SK-MEL-5 (cell line): ENCODE results near the gene NFKBIE. TPM values are rescaled to one million over a fixed set of nuclear protein-coding genes. Genes with fewer than 3 reads are reported as not detected.
A peak's percentile ranks its signal among the peaks of the same experiment; 100 is the strongest.
"Not testable (repeated sequence)": the region's sequence is repeated elsewhere in the genome, so short reads cannot be mapped to it uniquely, and the experiment has no call there.

ENCODE experiments used
- DNase-seq: peaks from one replicate; pipeline ENCODE4 v3.0.0-alpha.2; 2016; ENCODE audit warnings: low read depth, low spot score
- in situ Hi-C: cut with HindIII; loops from 2 replicates; pipeline ENCODE4 v1.10.0; 2016; ENCODE audit warnings: low sequenced_read_pairs, high pct_unique_total_duplicates, low pct_unique_long_range_greater_than_20kb
- polyA plus RNA-seq, 2 experiments: library from polyadenylated mRNA; depleted of rRNA; stranded (reverse); fragments of >200 nt; gene quantifications; 2 replicates each; pipeline ENCODE4 v1.2.3, GENCODE V29; 2015
- total RNA-seq: library from RNA; depleted of rRNA; stranded (reverse); fragments of >200 nt; shearing (Covaris generic); gene quantifications from 2 replicates; pipeline ENCODE4 v1.2.3, GENCODE V29; 2014; rRNA removed

The NFKBIE gene
- total RNA-seq, result 11.6 and 12.5 TPM in 2 replicates
- polyA plus RNA-seq (2015; cell fraction: cytosol; rRNA removed), result 13.1 and 18.3 TPM in 2 replicates
- polyA plus RNA-seq (2015; cell fraction: nucleus; rRNA removed), result 7.1 and 15.4 TPM in 2 replicates

GRCh38 chr6:44265007-44265721 lies at the start of gene NFKBIE:
Gene NFKBIE (minus strand): TSS chr6:44265551. CDS start chr6:44265346, 205 bp downstream.
- in situ Hi-C loops, result no loop called here
- DNase-seq, result peak; percentile 87

- DNase-seq, in situ Hi-C loops: not testable (repeated sequence)
Measured at GRCh38 chr6:44314657-44315056, 49.3 kb upstream of the NFKBIE start.

- in situ Hi-C loops, result no loop called here
- DNase-seq, result peak; percentile 86
Measured at GRCh38 chr6:44312901-44313788, 47.8 kb upstream of the NFKBIE start, which contains the start of gene AARS2. Gene AARS2 (minus strand): TSS chr6:44313347. CDS start chr6:44313323, 24 bp downstream.

GRCh38 chr6:44311767-44312166 lies 46.4 kb upstream of the NFKBIE start:
- no peak for DNase-seq
- in situ Hi-C loops, result no loop called here

GRCh38 chr6:44311304-44311703 lies 46.0 kb upstream of the NFKBIE start:
- DNase-seq, result no peak
- in situ Hi-C loops, result no loop called here

- in situ Hi-C loops, result no loop called here
Measured at GRCh38 chr6:44310241-44310640, 44.9 kb upstream of the NFKBIE start.

GRCh38 chr6:44309631-44310030 lies 44.3 kb upstream of the NFKBIE start:
- no peak for DNase-seq
- in situ Hi-C loops, result no loop called here

More at GRCh38 chr6:44310241-44310640, 44.9 kb upstream of the NFKBIE start:
- DNase-seq, result no peak

- DNase-seq, result no peak
- in situ Hi-C loops, result no loop called here
Measured at GRCh38 chr6:44309092-44309491, 43.7 kb upstream of the NFKBIE start.

GRCh38 chr6:44307217-44307616 lies 41.9 kb upstream of the NFKBIE start:
- in situ Hi-C loops, result no loop called here
- DNase-seq, result no peak

GRCh38 chr6:44306710-44307109 lies 41.4 kb upstream of the NFKBIE start:
- DNase-seq, result no peak
- in situ Hi-C loops, result no loop called here

GRCh38 chr6:44305200-44305725 lies 39.9 kb upstream of the NFKBIE start:
- DNase-seq, result no peak
- in situ Hi-C loops, result no loop called here

GRCh38 chr6:44304282-44305199 lies 39.2 kb upstream of the NFKBIE start:
- peak; percentile 58 for DNase-seq
- in situ Hi-C loops, result no loop called here

- in situ Hi-C loops, result no loop called here
- DNase-seq, result no peak
Measured at GRCh38 chr6:44303842-44304241, 38.5 kb upstream of the NFKBIE start.

- DNase-seq, result no peak
- in situ Hi-C loops, result no loop called here
Measured at GRCh38 chr6:44302856-44303255, 37.5 kb upstream of the NFKBIE start.

- in situ Hi-C loops, result no loop called here
- DNase-seq, result no peak
Measured at GRCh38 chr6:44301782-44302564, 36.6 kb upstream of the NFKBIE start.

GRCh38 chr6:44301106-44301505 lies 35.8 kb upstream of the NFKBIE start:
- DNase-seq, result no peak
- in situ Hi-C loops, result no loop called here
